GM13977 (cell line): ENCODE results near the gene CCDC116.
"Not testable (repeated sequence)": the region's sequence is repeated elsewhere in the genome, so short reads cannot be mapped to it uniquely, and the experiment has no call there.

ENCODE experiments used
- DNase-seq: peaks from one replicate; pipeline ENCODE4 v3.0.0; 2012; ENCODE audit warnings: low spot score
- CTCF ChIP-seq: IDR thresholded peaks from 2 replicates; pipeline ENCODE4 v1.5.1; 2012; ENCODE audit warnings: mild to moderate bottlenecking, control low read depth; ENCODE audit not compliant: insufficient read depth; ENCODE audit errors: extremely low read depth, missing control alignments
- in situ Hi-C: fragments of 300-500 bp; cut with MboI; formaldehyde crosslinking; loops from one replicate; pipeline ENCODE4 v1.12.0; 2022; ENCODE audit warnings: low sequenced_read_pairs, low pct_unique_long_range_greater_than_20kb, mixed read lengths, inconsistent platforms; ENCODE audit not compliant: unreplicated experiment

The CCDC116 gene

GRCh38 chr22:21674638-21675245 lies 42.2 kb downstream of the CCDC116 start:
- no peak for TF ChIP-seq CTCF
- DNase-seq = no peak
- in situ Hi-C loops = no loop called here

- in situ Hi-C loops = no loop called here
- no peak for TF ChIP-seq CTCF
- no peak for DNase-seq
Observed at GRCh38 chr22:21677606-21678443, 45.3 kb downstream of the CCDC116 start.

GRCh38 chr22:21678842-21679241 lies 46.3 kb downstream of the CCDC116 start:
- in situ Hi-C loops, DNase-seq: not testable (repeated sequence)

- in situ Hi-C loops = no loop called here
- no peak for DNase-seq
- TF ChIP-seq CTCF = no peak
Observed at GRCh38 chr22:21679383-21679782, 46.8 kb downstream of the CCDC116 start.

- in situ Hi-C loops = no loop called here
- TF ChIP-seq CTCF = no peak
- DNase-seq = no peak
Observed at GRCh38 chr22:21680830-21681565, 48.4 kb downstream of the CCDC116 start.

- TF ChIP-seq CTCF = no peak
- no peak for DNase-seq
- in situ Hi-C loops = no loop called here
Observed at GRCh38 chr22:21681566-21682370, 49.2 kb downstream of the CCDC116 start.
